Ascending aorta (tissue), 2 donors: ENCODE measurements around the gene PSENEN. TPM values are rescaled to one million over a fixed set of nuclear protein-coding genes. Genes with fewer than 3 reads are reported as not detected.
"Not testable (repeated sequence)": the region's sequence is repeated elsewhere in the genome, so short reads cannot be mapped to it uniquely, and the experiment has no call there.

Experiments used
- DNase-seq, 2 donors: peaks; one replicate each; pipeline ENCODE4 v3.0.0-alpha.2; 2019; ENCODE audit warnings: low spot score in 2 of 2
- H3K27ac ChIP-seq, 2 donors: fragments of 200-600 bp; sonication (generic); one replicate each; pipeline ENCODE4 v1.5.1; 2016 to 2017; ENCODE audit warnings: mild to moderate bottlenecking in 1 of 2
- H3K27me3 ChIP-seq: fragments of 200-600 bp; sonication (generic); one replicate; pipeline ENCODE4 v1.5.1; 2017
- H3K36me3 ChIP-seq, 2 donors: fragments of 200-600 bp; sonication (generic); one replicate each; pipeline ENCODE4 v1.5.1; 2016
- H3K4me1 ChIP-seq, 2 donors: fragments of 200-600 bp; sonication (generic); one replicate each; pipeline ENCODE4 v1.5.1; 2016 to 2017; ENCODE audit warnings: mild to moderate bottlenecking in 1 of 2
- H3K4me3 ChIP-seq, 2 donors: fragments of 200-600 bp; sonication (generic); one replicate each; pipeline ENCODE4 v1.5.1; 2016 to 2017; ENCODE audit warnings: mild to moderate bottlenecking in 1 of 2
- H3K9me3 ChIP-seq, 2 donors: fragments of 200-600 bp; sonication (generic); one replicate each; pipeline ENCODE4 v1.5.1; 2016
- CTCF ChIP-seq, 3 experiments: fragments of 200-600 bp in 2 of 3; fragments of 450-650 bp in 1 of 3; sonication (generic) in 2 of 3; IDR thresholded peaks; one replicate each; pipeline ENCODE4 v1.5.1; 2016 to 2019; ENCODE audit warnings: antibody characterized with exemption in 3 of 3, mild to moderate bottlenecking in 1 of 3, moderate library complexity in 1 of 3
- intact Hi-C: fragments of 100-400 bp; cut with DNase I; formaldehyde crosslinking; loops from one replicate; pipeline ENCODE4 v1.15.1; 2023
- total RNA-seq: library from RNA; depleted of rRNA; stranded (reverse); fragments of >200 nt; gene quantifications from one replicate; pipeline ENCODE4 v1.1.0, GENCODE V29; 2016

Gene PSENEN
- total RNA-seq, 1 donor from 2014 or later = 110 TPM

DNA sequence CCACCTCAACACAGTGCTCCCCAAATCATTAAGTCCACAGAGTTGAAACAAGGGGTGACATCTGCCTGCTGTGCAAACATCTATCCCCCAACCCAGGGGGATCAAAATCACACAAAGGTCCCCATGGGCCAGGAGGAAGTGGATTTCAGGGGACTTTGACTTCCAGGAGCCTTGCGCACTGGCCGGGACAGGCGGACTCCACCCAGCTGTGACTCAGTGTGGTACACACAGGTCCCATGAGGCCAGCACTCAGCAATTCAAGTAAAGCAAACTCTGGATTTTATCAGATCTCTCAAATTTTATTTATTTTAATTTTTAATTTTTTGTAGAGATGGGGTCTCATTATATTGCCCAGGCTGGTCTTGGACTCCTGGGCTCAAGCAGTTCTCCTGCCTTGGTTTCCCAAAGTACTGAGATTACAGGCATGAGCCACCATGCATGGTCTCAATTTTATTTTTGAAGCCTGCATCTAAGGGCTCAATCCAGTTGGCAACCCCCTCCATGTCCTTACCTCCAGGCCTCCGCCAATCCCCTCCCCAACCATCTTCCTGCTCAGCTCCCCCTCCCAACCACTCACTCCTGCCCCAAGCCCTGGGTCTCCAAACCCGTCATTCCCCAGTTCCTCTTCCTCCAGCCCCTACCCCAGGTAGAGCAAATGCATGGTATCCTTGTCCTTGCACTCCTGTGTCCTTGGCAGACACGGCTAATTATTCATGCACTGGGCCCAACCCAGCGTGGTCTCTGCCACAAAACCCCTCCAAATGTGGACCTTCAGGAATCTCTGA is 48.1 kb downstream of the PSENEN start:
- DNase-seq = no peak
- Histone ChIP-seq H3K4me3 (no peak overlapping the region), H3K27me3 (no peaks in the 10 kb centered on the region), H3K4me1 (no peaks in the 10 kb centered on the region), H3K27ac (no peak overlapping the region), H3K9me3 (no peaks in the 10 kb centered on the region), H3K36me3 (no peaks in the 10 kb centered on the region)
- intact Hi-C loops = no loop called here
- TF ChIP-seq CTCF (IDR thresholded peaks at IDR 0.05) = no peak

DNA sequence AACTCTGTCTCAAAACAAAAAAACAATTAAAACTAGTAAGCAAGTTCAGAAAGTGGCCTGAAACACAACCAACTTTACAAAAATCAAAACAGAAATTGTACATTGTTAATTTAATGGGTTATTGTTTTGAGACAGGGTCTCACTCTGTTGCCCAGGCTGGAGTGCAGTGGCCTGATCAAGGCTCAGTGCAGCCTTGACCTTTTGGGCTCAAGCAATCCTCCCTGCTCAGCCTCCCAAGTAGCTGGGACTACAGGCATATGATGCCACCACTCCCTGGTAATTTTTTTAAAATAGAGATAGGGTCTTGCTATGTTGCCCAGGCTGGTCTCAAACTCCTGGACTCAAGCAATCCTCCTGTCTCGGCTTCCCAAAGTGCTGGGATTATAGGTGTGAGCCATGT is 50.1 kb downstream of the PSENEN start:
- H3K27ac ChIP-seq, H3K27me3 ChIP-seq, H3K9me3 ChIP-seq, H3K4me3 ChIP-seq, H3K4me1 ChIP-seq, DNase-seq, intact Hi-C loops, H3K36me3 ChIP-seq: not testable (repeated sequence)

Other genes starting within 250 kb of the PSENEN start
- gene DMKN, start 232.0 kb upstream of the PSENEN start, total RNA-seq = 1.7 TPM
- gene SBSN, start 217.3 kb upstream of the PSENEN start, total RNA-seq = not detected
- not detected for gene GAPDHS, start 212.2 kb upstream of the PSENEN start, total RNA-seq
- gene TMEM147, start 200.0 kb upstream of the PSENEN start, total RNA-seq = 99.7 TPM
- not detected for gene ATP4A, start 182.0 kb upstream of the PSENEN start, total RNA-seq
- gene PMIS2, start 159.5 kb upstream of the PSENEN start, total RNA-seq = not detected
- 1.9 TPM for gene HAUS5, start 132.9 kb upstream of the PSENEN start, total RNA-seq
- 69.0 TPM for gene RBM42, start 116.6 kb upstream of the PSENEN start, total RNA-seq
- gene ETV2, start 103.9 kb upstream of the PSENEN start, total RNA-seq = 4.8 TPM
- 301 TPM for gene COX6B1, start 97.3 kb upstream of the PSENEN start, total RNA-seq
- gene UPK1A, start 79.1 kb upstream of the PSENEN start, total RNA-seq = not detected
- not detected for gene ZBTB32, start 41.1 kb upstream of the PSENEN start, total RNA-seq
- 25.5 TPM for gene KMT2B, start 27.6 kb upstream of the PSENEN start, total RNA-seq
- gene IGFLR1, start 3.2 kb upstream of the PSENEN start, total RNA-seq = not detected
- not detected for gene U2AF1L4, start 233 bp upstream of the PSENEN start, total RNA-seq
- gene LIN37, start 2.9 kb downstream of the PSENEN start, total RNA-seq = 29.9 TPM
- 265 TPM for gene HSPB6, start 11.4 kb downstream of the PSENEN start, total RNA-seq
- gene PROSER3, start 12.5 kb downstream of the PSENEN start, total RNA-seq = 6.5 TPM
- gene ARHGAP33, start 29.9 kb downstream of the PSENEN start, total RNA-seq = 8.7 TPM
- gene PRODH2, start 67.2 kb downstream of the PSENEN start, total RNA-seq = not detected
- gene NPHS1, start 106.9 kb downstream of the PSENEN start, total RNA-seq = not detected
- not detected for gene KIRREL2, start 111.3 kb downstream of the PSENEN start, total RNA-seq
- 0.21 TPM for gene APLP1, start 122.9 kb downstream of the PSENEN start, total RNA-seq
- gene NFKBID, start 154.9 kb downstream of the PSENEN start, total RNA-seq = 3.7 TPM
- not detected for gene HCST, start 156.9 kb downstream of the PSENEN start, total RNA-seq
- gene TYROBP, start 162.6 kb downstream of the PSENEN start, total RNA-seq = 31.5 TPM
- 26.6 TPM for gene LRFN3, start 190.7 kb downstream of the PSENEN start, total RNA-seq
- gene SDHAF1, start 249.5 kb downstream of the PSENEN start, total RNA-seq = 107 TPM